Left renal cortex interstitium (tissue), 4 donors: ENCODE measurements around the gene COP1. TPM values are rescaled to one million over a fixed set of nuclear protein-coding genes. Genes with fewer than 3 reads are reported as not detected.
"Not testable (repeated sequence)": the region's sequence is repeated elsewhere in the genome, so short reads cannot be mapped to it uniquely, and the experiment has no call there.

Source experiments
- DNase-seq, 4 donors: peaks; one replicate each; pipeline ENCODE4 v3.0.0-alpha.2; 2013; ENCODE audit warnings: low read depth in 4 of 4, low spot score in 2 of 4, missing footprints in 1 of 4
- polyA plus RNA-seq, 4 donors: library from polyadenylated mRNA; unstranded; fragments of 120-200 nt; gene quantifications; one replicate each; pipeline ENCODE4 v1.2.1, GENCODE V29; 2013; ENCODE audit not compliant: insufficient read length in 4 of 4

The COP1 gene
- polyA plus RNA-seq, 4 donors, result 50.6 to 65.5 (median 56.2) TPM

- DNase-seq, result no peak
Measured at GRCh38 chr1:176051902-176052518, 155.1 kb downstream of the COP1 start.

GRCh38 chr1:176051402-176051801 lies 155.7 kb downstream of the COP1 start:
- DNase-seq, result no peak

- DNase-seq, result no peak
Measured at GRCh38 chr1:176049582-176049981, 157.5 kb downstream of the COP1 start.

GRCh38 chr1:176046926-176047325 lies 160.2 kb downstream of the COP1 start:
- DNase-seq, result no peak

GRCh38 chr1:176043537-176043936 lies 163.5 kb downstream of the COP1 start:
- no peak for DNase-seq

GRCh38 chr1:176033881-176034280 lies 173.2 kb downstream of the COP1 start:
- DNase-seq, result peak in 1 of 4 donors; percentile 9

- DNase-seq, result no peak
Measured at GRCh38 chr1:176033474-176033873, 173.6 kb downstream of the COP1 start.

- no peak for DNase-seq
Measured at GRCh38 chr1:176032040-176032645, 174.9 kb downstream of the COP1 start.

- no peak for DNase-seq
Measured at GRCh38 chr1:176029609-176030008, 177.5 kb downstream of the COP1 start.

- no peak for DNase-seq
Measured at GRCh38 chr1:176029155-176029554, 177.9 kb downstream of the COP1 start.

- not testable (repeated sequence) for DNase-seq
Measured at GRCh38 chr1:176027934-176028333, 179.2 kb downstream of the COP1 start.

GRCh38 chr1:176022574-176022973 lies 184.5 kb downstream of the COP1 start:
- DNase-seq, result no peak

GRCh38 chr1:176017722-176018121 lies 189.4 kb downstream of the COP1 start:
- no peak for DNase-seq

- no peak for DNase-seq
Measured at GRCh38 chr1:176009951-176010350, 197.1 kb downstream of the COP1 start.

- not testable (repeated sequence) for DNase-seq
Measured at GRCh38 chr1:176007756-176008389, 199.2 kb downstream of the COP1 start.

- not testable (repeated sequence) for DNase-seq
Measured at GRCh38 chr1:175994660-175995059, 212.4 kb downstream of the COP1 start.

- DNase-seq, result not testable (repeated sequence)
Measured at GRCh38 chr1:175992825-175993224, 214.3 kb downstream of the COP1 start.

GRCh38 chr1:175992202-175992601 lies 214.9 kb downstream of the COP1 start:
- DNase-seq, result not testable (repeated sequence)

- no peak for DNase-seq
Measured at GRCh38 chr1:175984813-175985212, 222.3 kb downstream of the COP1 start.

GRCh38 chr1:175984057-175984812 lies 222.9 kb downstream of the COP1 start:
- no peak for DNase-seq

GRCh38 chr1:175983363-175983762 lies 223.7 kb downstream of the COP1 start:
- DNase-seq, result not testable (repeated sequence)
